ENCODE measurements around the gene KDM6A.

DNA sequence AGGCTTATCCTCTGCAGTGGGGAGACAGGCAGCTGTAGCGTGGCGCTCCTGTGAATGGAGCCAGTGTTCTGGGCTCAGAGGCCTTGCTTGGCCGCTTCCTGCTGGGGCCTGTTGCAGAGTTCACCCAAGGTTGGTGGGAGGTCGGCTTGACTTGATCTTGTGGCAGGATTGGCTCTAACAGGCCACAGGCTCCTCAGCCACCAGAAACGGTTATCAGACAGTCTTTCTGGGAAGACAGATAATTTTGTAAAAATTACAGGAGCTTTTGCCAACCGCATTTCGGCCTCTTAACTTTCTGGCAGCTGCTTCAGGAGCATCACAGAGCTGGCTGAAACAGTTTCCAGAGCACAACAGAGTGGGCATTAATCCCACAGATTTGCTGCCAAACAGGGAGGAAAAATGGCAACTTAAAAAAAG lies 261.3 kb downstream of the KDM6A start:
- TF ChIP-seq POLR2AphosphoS5 (IDR thresholded peaks at IDR 0.05; ENCODE audit: insufficient read depth, low read depth, low read length) (no peak), MYC (IDR thresholded peaks at IDR 0.05; ENCODE audit: low read depth, low read length) (no peak), POLR2A (IDR thresholded peaks at IDR 0.05; ENCODE audit: low read depth, low read length) (no peak), EZH2 (IDR thresholded peaks at IDR 0.05; ENCODE audit: borderline replicate concordance, low read depth, low read length, severe bottlenecking) (no peak)
- TF ChIP-seq, protein P1, sequence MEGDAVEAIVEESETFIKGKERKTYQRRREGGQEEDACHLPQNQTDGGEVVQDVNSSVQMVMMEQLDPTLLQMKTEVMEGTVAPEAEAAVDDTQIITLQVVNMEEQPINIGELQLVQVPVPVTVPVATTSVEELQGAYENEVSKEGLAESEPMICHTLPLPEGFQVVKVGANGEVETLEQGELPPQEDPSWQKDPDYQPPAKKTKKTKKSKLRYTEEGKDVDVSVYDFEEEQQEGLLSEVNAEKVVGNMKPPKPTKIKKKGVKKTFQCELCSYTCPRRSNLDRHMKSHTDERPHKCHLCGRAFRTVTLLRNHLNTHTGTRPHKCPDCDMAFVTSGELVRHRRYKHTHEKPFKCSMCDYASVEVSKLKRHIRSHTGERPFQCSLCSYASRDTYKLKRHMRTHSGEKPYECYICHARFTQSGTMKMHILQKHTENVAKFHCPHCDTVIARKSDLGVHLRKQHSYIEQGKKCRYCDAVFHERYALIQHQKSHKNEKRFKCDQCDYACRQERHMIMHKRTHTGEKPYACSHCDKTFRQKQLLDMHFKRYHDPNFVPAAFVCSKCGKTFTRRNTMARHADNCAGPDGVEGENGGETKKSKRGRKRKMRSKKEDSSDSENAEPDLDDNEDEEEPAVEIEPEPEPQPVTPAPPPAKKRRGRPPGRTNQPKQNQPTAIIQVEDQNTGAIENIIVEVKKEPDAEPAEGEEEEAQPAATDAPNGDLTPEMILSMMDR (IDR thresholded peaks at IDR 0.05; ENCODE audit: extremely low read depth in 1 of 2, insufficient read depth in 1 of 2, low read depth in 1 of 2, low read length in 2 of 2), result no peak
- TF ChIP-seq, protein P2, sequence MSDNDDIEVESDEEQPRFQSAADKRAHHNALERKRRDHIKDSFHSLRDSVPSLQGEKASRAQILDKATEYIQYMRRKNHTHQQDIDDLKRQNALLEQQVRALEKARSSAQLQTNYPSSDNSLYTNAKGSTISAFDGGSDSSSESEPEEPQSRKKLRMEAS (IDR thresholded peaks at IDR 0.05; ENCODE audit: insufficient read depth, insufficient read length), result no peak
